Measurements from ENCODE around the gene CAVIN1.

- no peak for TF ChIP-seq POLR2A (IDR thresholded peaks at IDR 0.05)
- no peak for TF ChIP-seq CTCF (IDR thresholded peaks at IDR 0.05)
- no peak for TF ChIP-seq EP300 (IDR thresholded peaks at IDR 0.05)
- no peak for TF ChIP-seq POLR2AphosphoS5 (IDR thresholded peaks at IDR 0.05)
Measured at GRCh38 chr17:42399948-42400843, 22.9 kb downstream of the CAVIN1 start.

Measured in sigmoid colon (tissue), 4 donors.